IMR-90 (cell line): ENCODE data around the gene TRPM7. TPM values are rescaled to one million over a fixed set of nuclear protein-coding genes. Genes with fewer than 3 reads are reported as not detected.

ENCODE experiments used
- ATAC-seq: fragments of 200-7000 bp; cut with Tn5 transposase; 2 replicates; pipeline ENCODE4 v1.9.1; 2020; ENCODE audit warnings: low read depth, mild to moderate bottlenecking, moderate library complexity
- BruUV-seq: library from RNA; stranded (reverse); fragments of 400-500 nt; replicated peaks from 2 replicates; lab custom pipeline; 2021; lab: Mats Ljungman, UMichigan
- CTCF ChIA-PET: fragments of 300-600 bp; formaldehyde crosslinking; extraction: SDS; loops from one replicate; lab custom pipeline; 2021; ENCODE audit warnings: antibody characterized with exemption; lab: Yijun Ruan, JAX
- POLR2A ChIA-PET: fragments of 300-600 bp; sonication (Branson Sonifier 250); formaldehyde crosslinking; loops from one replicate; lab custom pipeline; 2022; ENCODE audit warnings: antibody characterized with exemption; ENCODE audit not compliant: unreplicated experiment; lab: Charles Lee
- DNase-seq: peaks from one replicate; pipeline ENCODE4 v3.0.0; 2013
- H2AFZ ChIP-seq: replicated peaks from 2 replicates; pipeline ENCODE3; 2013; ENCODE audit warnings: low read length, mild to moderate bottlenecking; ENCODE audit not compliant: poor library complexity
- H2AK5ac ChIP-seq: 2 replicates; pipeline ENCODE4 v1.6.1; 2013; ENCODE audit warnings: low read depth, low read length, inconsistent platforms
- H2AK9ac ChIP-seq: replicated peaks from 2 replicates; pipeline ENCODE3; 2013; ENCODE audit warnings: mild to moderate bottlenecking, low read depth, low read length, moderate library complexity; ENCODE audit not compliant: poor library complexity
- H2BK120ac ChIP-seq: 2 replicates; pipeline ENCODE4 v1.6.1; 2013; ENCODE audit warnings: low read depth, low read length, inconsistent platforms
- H2BK15ac ChIP-seq: 3 replicates; pipeline ENCODE4 v1.6.1; 2013; ENCODE audit warnings: low read depth, low read length, inconsistent platforms
- H2BK20ac ChIP-seq: 2 replicates; pipeline ENCODE4 v1.6.1; 2013; ENCODE audit warnings: low read depth, mild to moderate bottlenecking, inconsistent platforms, low read length, moderate library complexity
- H2BK5ac ChIP-seq: 2 replicates; pipeline ENCODE4 v1.6.1; 2013; ENCODE audit warnings: mild to moderate bottlenecking, low read depth, low read length, inconsistent platforms; ENCODE audit not compliant: poor library complexity, severe bottlenecking
- H3K14ac ChIP-seq: replicated peaks from 2 replicates; pipeline ENCODE4 v1.6.1; 2013; ENCODE audit warnings: low read depth, low read length, inconsistent platforms
- H3K18ac ChIP-seq: 2 replicates; pipeline ENCODE4 v1.6.1; 2013; ENCODE audit warnings: low read depth, low read length, control low read depth
- H3K23ac ChIP-seq: 2 replicates; pipeline ENCODE4 v1.6.1; 2013; ENCODE audit warnings: low read depth, low read length, inconsistent platforms
- H3K27ac ChIP-seq: 2 replicates; pipeline ENCODE4 v1.5.1; 2013; ENCODE audit warnings: mild to moderate bottlenecking, control low read depth, low read length; ENCODE audit not compliant: insufficient read depth
- H3K27me3 ChIP-seq: 2 replicates; pipeline ENCODE4 v1.6.1; 2013; ENCODE audit warnings: low read length; ENCODE audit not compliant: control insufficient read depth, insufficient read depth
- H3K36me3 ChIP-seq: 2 replicates; pipeline ENCODE4 v1.6.1; 2013; ENCODE audit warnings: low read length, mixed read lengths; ENCODE audit not compliant: control insufficient read depth, insufficient read depth
- H3K4ac ChIP-seq: 2 replicates; pipeline ENCODE4 v1.6.1; 2013; ENCODE audit warnings: low read depth, low read length, inconsistent platforms
- H3K4me1 ChIP-seq: 2 replicates; pipeline ENCODE4 v1.6.1; 2013; ENCODE audit warnings: low read length, mixed read lengths; ENCODE audit not compliant: control insufficient read depth, insufficient read depth
- H3K4me2 ChIP-seq: 2 replicates; pipeline ENCODE4 v1.6.1; 2013; ENCODE audit warnings: low read depth, mild to moderate bottlenecking, control low read depth, low read length, moderate library complexity
- H3K4me3 ChIP-seq: 2 replicates; pipeline ENCODE4 v1.5.1; 2013; ENCODE audit warnings: low read depth, mild to moderate bottlenecking, control low read depth, low read length, moderate library complexity; ENCODE audit not compliant: insufficient read depth
- H3K56ac ChIP-seq: 2 replicates; pipeline ENCODE4 v1.6.1; 2013; ENCODE audit warnings: low read length, inconsistent platforms; ENCODE audit not compliant: insufficient read depth; ENCODE audit errors: extremely low read depth
- H3K79me1 ChIP-seq, 2 experiments: 2 replicates each; pipeline ENCODE4 v1.6.1; 2013; ENCODE audit warnings: low read length in 2 of 2, inconsistent platforms in 1 of 2, low read depth in 1 of 2
- H3K9ac ChIP-seq: 2 replicates; pipeline ENCODE4 v1.6.1; 2013; ENCODE audit warnings: low read depth, low read length, control low read depth
- H3K9me1 ChIP-seq: 2 replicates; pipeline ENCODE4 v1.6.1; 2013; ENCODE audit warnings: low read length, inconsistent platforms; ENCODE audit not compliant: insufficient read depth
- H3K9me3 ChIP-seq: 2 replicates; pipeline ENCODE4 v1.6.1; 2013; ENCODE audit warnings: low read length; ENCODE audit not compliant: control insufficient read depth, insufficient read depth
- H4K20me1 ChIP-seq: 2 replicates; pipeline ENCODE4 v1.6.1; 2013; ENCODE audit warnings: low read length, inconsistent platforms; ENCODE audit not compliant: insufficient read depth
- H4K5ac ChIP-seq: 2 replicates; pipeline ENCODE4 v1.6.1; 2013; ENCODE audit warnings: mild to moderate bottlenecking, low read depth, low read length, control low read depth
- H4K8ac ChIP-seq, 2 experiments: 2 replicates each; pipeline ENCODE4 v1.6.1; 2013; ENCODE audit warnings: low read depth in 2 of 2, low read length in 2 of 2, control low read depth in 1 of 2, inconsistent platforms in 1 of 2
- H4K91ac ChIP-seq: 2 replicates; pipeline ENCODE4 v1.6.1; 2013; ENCODE audit warnings: low read depth, low read length, inconsistent platforms; ENCODE audit not compliant: insufficient read depth
- BHLHE40 ChIP-seq: fragments of 150-350 bp; IDR thresholded peaks from 2 replicates; pipeline ENCODE4 v1.6.1; 2016; ENCODE audit warnings: mild to moderate bottlenecking, low read depth, low read length
- CEBPB ChIP-seq: IDR thresholded peaks from 2 replicates; pipeline ENCODE4 v1.6.1; 2012; ENCODE audit warnings: low read depth, low read length, improper control_type of control experiment
- CHD1 ChIP-seq: IDR thresholded peaks from 2 replicates; pipeline ENCODE4 v1.6.1; 2012; ENCODE audit warnings: low read depth, low read length, improper control_type of control experiment
- FOS ChIP-seq: fragments of 150-350 bp; IDR thresholded peaks from 2 replicates; pipeline ENCODE4 v1.6.1; 2016; ENCODE audit warnings: low read depth, low read length
- MAFK ChIP-seq: IDR thresholded peaks from 2 replicates; pipeline ENCODE4 v1.6.1; 2012; ENCODE audit warnings: low read depth, low read length, improper control_type of control experiment
- MAZ ChIP-seq: IDR thresholded peaks from 2 replicates; pipeline ENCODE4 v1.6.1; 2012; ENCODE audit warnings: low read depth, mild to moderate bottlenecking, low read length, improper control_type of control experiment, moderate library complexity, borderline replicate concordance
- MXI1 ChIP-seq: IDR thresholded peaks from 2 replicates; pipeline ENCODE4 v1.6.1; 2012; ENCODE audit warnings: low read depth, mild to moderate bottlenecking, low read length, moderate library complexity, borderline replicate concordance
- NFE2L2 ChIP-seq: fragments of 150-350 bp; IDR thresholded peaks from 2 replicates; pipeline ENCODE4 v1.6.1; 2016; ENCODE audit warnings: low read depth, mild to moderate bottlenecking, low read length
- POLR2A ChIP-seq: IDR thresholded peaks from 2 replicates; pipeline ENCODE4 v1.6.1; 2012; ENCODE audit warnings: mild to moderate bottlenecking, low read depth, low read length
- RAD21 ChIP-seq: IDR thresholded peaks from 2 replicates; pipeline ENCODE4 v1.6.1; 2012; ENCODE audit warnings: low read length, improper control_type of control experiment
- RCOR1 ChIP-seq: IDR thresholded peaks from 2 replicates; pipeline ENCODE4 v1.6.1; 2012; ENCODE audit warnings: mild to moderate bottlenecking, low read length, improper control_type of control experiment; ENCODE audit not compliant: insufficient replicate concordance
- RFX5 ChIP-seq: IDR thresholded peaks from 2 replicates; pipeline ENCODE4 v1.8.0; 2012; ENCODE audit warnings: low read depth, mild to moderate bottlenecking, low read length, moderate library complexity
- SMC3 ChIP-seq: fragments of 150-350 bp; IDR thresholded peaks from 2 replicates; pipeline ENCODE4 v1.6.1; 2016; ENCODE audit warnings: low read depth, mild to moderate bottlenecking, antibody characterized with exemption, low read length, moderate library complexity
- USF2 ChIP-seq: fragments of 150-350 bp; IDR thresholded peaks from 2 replicates; pipeline ENCODE4 v1.6.1; 2017; ENCODE audit warnings: mild to moderate bottlenecking, antibody characterized with exemption, low read length, low read depth
- dilution Hi-C: fragments of 300-500 bp; cut with HindIII; formaldehyde crosslinking; loops from one replicate; pipeline ENCODE4 v1.14.3; 2018; ENCODE audit warnings: low sequenced_read_pairs; ENCODE audit not compliant: unreplicated experiment
- in situ Hi-C: fragments of 300-500 bp; cut with MboI; formaldehyde crosslinking; loops from 3 replicates; pipeline ENCODE4 v1.14.3; 2019; ENCODE audit warnings: low sequenced_read_pairs, inconsistent platforms, mixed read lengths
- intact Hi-C: fragments of 100-400 bp; cut with micrococcal nuclease; formaldehyde crosslinking; loops from 2 replicates; pipeline ENCODE4 v1.10.0; 2022
- polyA plus RNA-seq, 3 experiments: library from polyadenylated mRNA; depleted of rRNA; stranded (reverse); fragments of >200 nt; gene quantifications; 2 replicates each; pipeline ENCODE4 v1.2.3, GENCODE V29; 2012; ENCODE audit warnings: low replicate concordance in 1 of 3
- total RNA-seq: library from RNA; depleted of rRNA; stranded (reverse); fragments of >200 nt; gene quantifications from 2 replicates; pipeline ENCODE4 v1.2.3, GENCODE V29; 2012
- TF ChIP-seq, protein P1 (sequence below): fragments of 150-350 bp; IDR thresholded peaks from 2 replicates; pipeline ENCODE4 v1.6.1; 2016; ENCODE audit warnings: low read depth, mild to moderate bottlenecking, low read length, moderate library complexity, borderline replicate concordance
- TF ChIP-seq, protein P2 (sequence below): conservative IDR thresholded peaks from 2 replicates; pipeline ENCODE4 v1.5.1; 2012; ENCODE audit warnings: mild to moderate bottlenecking, low read depth, low read length, improper control_type of control experiment

TRPM7 gene
- total and polyA plus RNA-seq, 2 of the 4 experiments (the other 2 are of a cell fraction) = 10.6 to 27.8 TPM

GRCh38 chr15:50513001-50513400 lies 173.6 kb downstream of the TRPM7 start:
- Histone ChIP-seq H2AFZ (no peak overlapping the region), H3K23ac (no peak overlapping the region), H3K56ac (no peak overlapping the region), H3K4me3 (no peak overlapping the region), H4K8ac (no peak overlapping the region), H3K36me3 (no peaks in the 10 kb centered on the region), H3K4ac (no peak overlapping the region), H2AK5ac (no peak overlapping the region), H2BK120ac (no peak overlapping the region), H3K79me1 (no peaks in the 10 kb centered on the region), H3K27ac (no peak overlapping the region), H4K91ac (no peak overlapping the region), H3K18ac (no peak overlapping the region), H4K5ac (no peak overlapping the region), H3K4me2 (no peak overlapping the region), H4K20me1 (no peaks in the 10 kb centered on the region), H2BK5ac (no peak overlapping the region), H3K4me1 (no peaks in the 10 kb centered on the region), H2BK15ac (no peak overlapping the region), H2AK9ac (no peak overlapping the region), H3K9me3 (no peaks in the 10 kb centered on the region), H3K9ac (no peak overlapping the region), H3K9me1 (no peaks in the 10 kb centered on the region), H3K27me3 (no peaks in the 10 kb centered on the region), H3K14ac (no peak overlapping the region), H2BK20ac (no peak overlapping the region)
- DNase-seq (no peak), ATAC-seq (no peak)
- dilution Hi-C loops = no loop called here
- BruUV-seq = no TSS peak
- CTCF ChIA-PET = no interaction called here
- POLR2A ChIA-PET = no interaction called here
- in situ Hi-C loops = no loop called here
- intact Hi-C loops = no loop called here
- TF ChIP-seq RFX5 = no peak
- no peak for TF ChIP-seq NFE2L2
- TF ChIP-seq RAD21 = no peak
- TF ChIP-seq, protein P1, sequence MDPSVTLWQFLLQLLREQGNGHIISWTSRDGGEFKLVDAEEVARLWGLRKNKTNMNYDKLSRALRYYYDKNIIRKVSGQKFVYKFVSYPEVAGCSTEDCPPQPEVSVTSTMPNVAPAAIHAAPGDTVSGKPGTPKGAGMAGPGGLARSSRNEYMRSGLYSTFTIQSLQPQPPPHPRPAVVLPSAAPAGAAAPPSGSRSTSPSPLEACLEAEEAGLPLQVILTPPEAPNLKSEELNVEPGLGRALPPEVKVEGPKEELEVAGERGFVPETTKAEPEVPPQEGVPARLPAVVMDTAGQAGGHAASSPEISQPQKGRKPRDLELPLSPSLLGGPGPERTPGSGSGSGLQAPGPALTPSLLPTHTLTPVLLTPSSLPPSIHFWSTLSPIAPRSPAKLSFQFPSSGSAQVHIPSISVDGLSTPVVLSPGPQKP = no peak
- TF ChIP-seq MXI1 = no peak
- no peak for TF ChIP-seq BHLHE40
- TF ChIP-seq CEBPB = no peak
- TF ChIP-seq USF2 = no peak
- TF ChIP-seq MAFK = no peak
- no peak for TF ChIP-seq CHD1
- TF ChIP-seq POLR2A = no peak
- no peak for TF ChIP-seq MAZ
- TF ChIP-seq FOS = no peak
- no peak for TF ChIP-seq RCOR1
- no peak for TF ChIP-seq SMC3
- TF ChIP-seq, protein P2, sequence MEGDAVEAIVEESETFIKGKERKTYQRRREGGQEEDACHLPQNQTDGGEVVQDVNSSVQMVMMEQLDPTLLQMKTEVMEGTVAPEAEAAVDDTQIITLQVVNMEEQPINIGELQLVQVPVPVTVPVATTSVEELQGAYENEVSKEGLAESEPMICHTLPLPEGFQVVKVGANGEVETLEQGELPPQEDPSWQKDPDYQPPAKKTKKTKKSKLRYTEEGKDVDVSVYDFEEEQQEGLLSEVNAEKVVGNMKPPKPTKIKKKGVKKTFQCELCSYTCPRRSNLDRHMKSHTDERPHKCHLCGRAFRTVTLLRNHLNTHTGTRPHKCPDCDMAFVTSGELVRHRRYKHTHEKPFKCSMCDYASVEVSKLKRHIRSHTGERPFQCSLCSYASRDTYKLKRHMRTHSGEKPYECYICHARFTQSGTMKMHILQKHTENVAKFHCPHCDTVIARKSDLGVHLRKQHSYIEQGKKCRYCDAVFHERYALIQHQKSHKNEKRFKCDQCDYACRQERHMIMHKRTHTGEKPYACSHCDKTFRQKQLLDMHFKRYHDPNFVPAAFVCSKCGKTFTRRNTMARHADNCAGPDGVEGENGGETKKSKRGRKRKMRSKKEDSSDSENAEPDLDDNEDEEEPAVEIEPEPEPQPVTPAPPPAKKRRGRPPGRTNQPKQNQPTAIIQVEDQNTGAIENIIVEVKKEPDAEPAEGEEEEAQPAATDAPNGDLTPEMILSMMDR = no peak
